Osteocyte (in vitro differentiated cells): Measurements from ENCODE around the gene WDR90. TPM values are rescaled to one million over a fixed set of nuclear protein-coding genes. Genes with fewer than 3 reads are reported as not detected.

Source experiments
- DNase-seq: peaks from one replicate; pipeline ENCODE4 v3.0.0; 2021; ENCODE audit warnings: mixed read lengths; ENCODE audit not compliant: unreplicated experiment; ENCODE audit errors: extremely low spot score
- H3K27ac Mint-ChIP-seq: one replicate; pipeline ENCODE4 v1.8.0; 2021; ENCODE audit warnings: mild to moderate bottlenecking, mixed read lengths; ENCODE audit not compliant: unreplicated experiment
- H3K27me3 Mint-ChIP-seq: one replicate; pipeline ENCODE4 v1.8.0; 2021; ENCODE audit warnings: mixed read lengths; ENCODE audit not compliant: unreplicated experiment
- H3K36me3 Mint-ChIP-seq: one replicate; pipeline ENCODE4 v1.8.0; 2021; ENCODE audit warnings: mixed read lengths; ENCODE audit not compliant: unreplicated experiment
- H3K4me1 Mint-ChIP-seq: one replicate; pipeline ENCODE4 v1.8.0; 2021; ENCODE audit warnings: mixed read lengths; ENCODE audit not compliant: unreplicated experiment
- H3K4me3 Mint-ChIP-seq: one replicate; pipeline ENCODE4 v1.8.0; 2021; ENCODE audit warnings: mild to moderate bottlenecking, moderate library complexity, mixed read lengths; ENCODE audit not compliant: unreplicated experiment
- H3K9me3 Mint-ChIP-seq: one replicate; pipeline ENCODE4 v1.8.0; 2021; ENCODE audit warnings: mixed read lengths; ENCODE audit not compliant: unreplicated experiment
- total RNA-seq: library from RNA; stranded (reverse); gene quantifications from 2 replicates; pipeline ENCODE4 v1.2.1, GENCODE V29; 2021
- TF ChIP-seq, protein P1 (sequence below): fragments of 200-600 bp; sonication (generic); IDR thresholded peaks from 2 replicates; pipeline ENCODE4 v1.5.0; 2021; ENCODE audit warnings: antibody characterized with exemption, mild to moderate bottlenecking, moderate library complexity

WDR90 gene
- total RNA-seq, 1 donor from 2014 or later: 38.9 TPM

DNA sequence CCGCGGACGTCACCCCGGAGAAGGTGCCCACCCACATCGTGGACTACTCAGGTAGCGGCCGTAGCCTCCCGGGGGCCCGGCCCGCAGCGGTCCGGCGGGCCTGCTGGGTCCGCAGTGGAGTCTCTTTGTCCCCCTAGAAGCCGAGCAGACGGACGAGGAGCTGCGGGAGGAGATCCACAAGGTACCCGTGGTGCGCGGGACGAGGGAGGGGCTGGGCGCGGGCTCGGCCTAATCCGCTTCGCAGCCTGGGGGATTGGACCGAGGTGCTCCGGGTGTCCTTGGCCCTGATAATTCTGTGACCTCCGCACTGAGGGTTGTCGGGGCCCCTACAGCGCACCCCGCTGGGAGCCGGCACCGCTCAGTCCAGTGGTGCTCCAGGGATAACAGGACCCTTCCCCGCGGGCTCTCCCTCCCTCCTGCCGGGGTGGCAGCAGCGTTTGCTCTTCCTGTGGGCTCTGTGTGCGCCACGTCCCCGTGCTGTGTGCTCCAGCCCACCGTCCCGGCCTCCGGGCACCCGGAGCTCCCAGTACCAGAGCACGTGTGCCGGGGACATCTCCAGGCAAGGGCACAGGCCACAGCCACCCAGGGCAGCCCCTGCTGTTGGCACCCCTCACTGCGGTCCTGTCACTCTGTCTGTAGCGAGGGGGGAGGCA lies 19.5 kb downstream of the WDR90 start:
- Mint-ChIP-seq H3K4me3 (peak overlapping the region; percentile 76), H3K27me3 (no peaks in the 10 kb centered on the region), H3K36me3 (peaks cover 5% of the 10 kb centered on the region), H3K9me3 (no peaks in the 10 kb centered on the region), H3K27ac (no peak overlapping the region), H3K4me1 (peaks cover 5% of the 10 kb centered on the region)
- DNase-seq: no peak
- TF ChIP-seq, protein P1, sequence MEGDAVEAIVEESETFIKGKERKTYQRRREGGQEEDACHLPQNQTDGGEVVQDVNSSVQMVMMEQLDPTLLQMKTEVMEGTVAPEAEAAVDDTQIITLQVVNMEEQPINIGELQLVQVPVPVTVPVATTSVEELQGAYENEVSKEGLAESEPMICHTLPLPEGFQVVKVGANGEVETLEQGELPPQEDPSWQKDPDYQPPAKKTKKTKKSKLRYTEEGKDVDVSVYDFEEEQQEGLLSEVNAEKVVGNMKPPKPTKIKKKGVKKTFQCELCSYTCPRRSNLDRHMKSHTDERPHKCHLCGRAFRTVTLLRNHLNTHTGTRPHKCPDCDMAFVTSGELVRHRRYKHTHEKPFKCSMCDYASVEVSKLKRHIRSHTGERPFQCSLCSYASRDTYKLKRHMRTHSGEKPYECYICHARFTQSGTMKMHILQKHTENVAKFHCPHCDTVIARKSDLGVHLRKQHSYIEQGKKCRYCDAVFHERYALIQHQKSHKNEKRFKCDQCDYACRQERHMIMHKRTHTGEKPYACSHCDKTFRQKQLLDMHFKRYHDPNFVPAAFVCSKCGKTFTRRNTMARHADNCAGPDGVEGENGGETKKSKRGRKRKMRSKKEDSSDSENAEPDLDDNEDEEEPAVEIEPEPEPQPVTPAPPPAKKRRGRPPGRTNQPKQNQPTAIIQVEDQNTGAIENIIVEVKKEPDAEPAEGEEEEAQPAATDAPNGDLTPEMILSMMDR: no peak

DNA sequence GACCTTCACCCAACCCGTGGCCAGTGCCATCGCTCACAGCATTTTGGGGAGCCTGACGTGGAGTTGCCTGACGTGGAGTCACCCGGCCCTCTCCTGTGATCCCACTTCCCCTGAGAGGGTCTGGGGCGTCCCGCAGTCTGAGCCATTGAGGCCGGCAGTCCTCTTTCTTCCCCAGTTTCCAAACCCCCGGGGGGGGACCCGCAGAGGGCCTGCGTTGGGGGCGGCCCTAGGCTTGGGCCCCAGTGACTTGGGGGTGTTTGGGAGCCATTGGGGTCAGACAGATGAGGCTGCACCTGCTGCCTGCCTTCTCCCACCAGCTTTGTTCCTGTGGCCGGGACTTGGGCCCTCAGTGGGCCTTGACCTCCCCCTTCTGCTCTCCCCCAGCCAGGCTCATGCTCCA lies 20.5 kb downstream of the WDR90 start:
- Mint-ChIP-seq H3K9me3 (no peaks in the 10 kb centered on the region), H3K4me1 (peaks cover 6% of the 10 kb centered on the region), H3K27me3 (no peaks in the 10 kb centered on the region), H3K36me3 (peaks cover 5% of the 10 kb centered on the region), H3K27ac (no peak overlapping the region), H3K4me3 (peak overlapping the region; percentile 76)
- TF ChIP-seq, protein P1: no peak
- no peak for DNase-seq

DNA sequence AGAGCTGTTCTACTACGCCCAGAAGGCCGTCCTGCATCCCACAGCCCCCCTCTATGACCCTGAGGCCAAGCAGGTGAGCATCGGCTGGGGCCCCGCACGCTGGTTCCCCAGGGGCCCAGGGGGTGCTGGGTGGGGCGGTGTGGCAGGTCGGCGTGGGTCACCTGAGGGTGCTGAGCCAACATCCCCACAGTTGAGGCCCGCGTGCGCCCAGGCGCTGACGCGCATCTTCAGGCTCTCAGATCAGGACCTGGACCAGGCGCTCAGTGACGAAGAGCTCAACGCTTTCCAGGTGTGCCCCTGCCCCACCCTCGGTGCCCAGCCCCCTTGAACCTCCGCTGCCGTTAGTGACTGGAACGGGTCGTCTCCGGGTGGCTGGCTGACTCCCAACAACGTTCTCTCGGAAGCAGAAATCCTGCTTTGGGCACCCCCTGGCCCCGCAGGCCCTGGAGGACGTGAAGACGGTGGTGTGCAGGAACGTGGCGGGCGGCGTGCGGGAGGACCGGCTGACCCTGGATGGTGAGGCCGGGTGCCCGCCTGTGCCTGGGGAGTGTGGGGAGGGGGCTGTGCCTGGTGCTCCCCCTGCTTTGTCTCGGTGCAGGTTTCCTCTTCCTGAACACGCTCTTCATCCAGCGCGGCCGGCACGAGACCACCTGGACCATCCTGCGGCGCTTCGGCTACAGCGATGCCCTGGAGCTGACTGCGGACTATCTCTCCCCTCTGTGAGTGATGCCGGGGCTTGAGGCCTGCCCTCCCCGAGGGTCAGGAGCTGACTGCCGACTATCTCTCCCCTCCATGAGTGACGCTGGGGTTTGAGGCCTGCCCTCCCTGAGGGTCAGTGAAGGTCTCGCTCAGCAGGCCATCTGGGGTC lies 21.6 kb downstream of the WDR90 start:
- Mint-ChIP-seq H3K27ac (no peak overlapping the region), H3K36me3 (peaks cover 5% of the 10 kb centered on the region), H3K4me1 (peaks cover 12% of the 10 kb centered on the region), H3K27me3 (no peaks in the 10 kb centered on the region), H3K4me3 (no peak overlapping the region), H3K9me3 (no peaks in the 10 kb centered on the region)
- TF ChIP-seq, protein P1: no peak
- no peak for DNase-seq

DNA sequence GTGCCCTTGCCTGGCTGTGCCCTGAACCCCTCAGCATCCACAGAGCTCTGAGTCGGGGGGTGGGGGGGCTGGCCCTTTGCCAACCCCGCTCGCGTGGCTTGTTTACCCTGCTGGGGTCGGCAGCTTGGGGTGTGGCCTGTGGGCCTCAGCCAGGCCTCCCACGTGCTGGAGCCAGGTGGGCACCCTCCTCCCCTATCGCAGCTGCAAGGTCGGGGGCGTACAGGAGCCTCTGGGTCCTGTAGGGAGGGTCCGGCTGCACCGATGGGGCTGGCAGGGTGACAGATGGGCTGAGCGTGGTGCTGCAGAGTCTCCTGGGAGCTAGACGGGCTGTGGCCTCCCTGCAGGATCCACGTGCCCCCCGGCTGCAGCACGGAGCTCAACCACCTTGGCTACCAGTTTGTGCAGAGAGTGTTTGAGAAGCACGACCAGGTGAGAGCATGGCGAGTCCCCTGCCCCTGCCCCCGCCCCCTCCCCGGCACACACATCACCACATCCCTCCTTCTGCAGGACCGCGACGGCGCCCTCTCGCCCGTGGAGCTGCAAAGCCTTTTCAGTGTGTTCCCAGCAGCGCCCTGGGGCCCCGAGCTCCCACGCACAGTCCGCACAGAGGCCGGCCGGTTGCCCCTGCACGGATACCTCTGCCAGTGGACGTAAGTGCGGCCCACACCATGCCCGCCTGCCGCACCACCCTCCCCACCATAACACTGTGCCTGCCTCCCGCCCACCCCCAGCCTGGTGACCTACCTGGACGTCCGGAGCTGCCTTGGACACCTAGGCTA lies 22.4 kb downstream of the WDR90 start:
- DNase-seq: no peak
- Mint-ChIP-seq H3K27ac (no peak overlapping the region), H3K36me3 (peaks cover 5% of the 10 kb centered on the region), H3K27me3 (no peaks in the 10 kb centered on the region), H3K4me1 (peaks cover 12% of the 10 kb centered on the region), H3K4me3 (no peak overlapping the region), H3K9me3 (no peaks in the 10 kb centered on the region)
- TF ChIP-seq, protein P1: no peak
